Osteoblast (primary cell): ENCODE measurements around the gene EPHA4. TPM values are rescaled to one million over a fixed set of nuclear protein-coding genes. Genes with fewer than 3 reads are reported as not detected.

ENCODE experiments used
- DNase-seq: peaks from one replicate; pipeline ENCODE4 v3.0.0; 2011; ENCODE audit warnings: low spot score, mixed read lengths; ENCODE audit not compliant: insufficient read length; ENCODE audit errors: missing footprints
- H2AFZ ChIP-seq: 2 replicates; pipeline ENCODE4 v1.6.0; 2011; ENCODE audit warnings: mild to moderate bottlenecking, low read length
- H3K27ac ChIP-seq: 2 replicates; pipeline ENCODE4 v1.5.1; 2011; ENCODE audit warnings: mild to moderate bottlenecking, low read depth, low read length, moderate library complexity
- H3K27me3 ChIP-seq: 2 replicates; pipeline ENCODE4 v1.6.0; 2012; ENCODE audit warnings: mild to moderate bottlenecking, control low read depth, inconsistent platforms, low read length, moderate library complexity; ENCODE audit not compliant: insufficient read depth
- H3K36me3 ChIP-seq: 2 replicates; pipeline ENCODE4 v1.5.1; 2011; ENCODE audit warnings: mild to moderate bottlenecking, low read length, control low read depth, moderate library complexity; ENCODE audit not compliant: insufficient read depth
- H3K4me1 ChIP-seq: 2 replicates; pipeline ENCODE4 v1.5.1; 2011; ENCODE audit warnings: mild to moderate bottlenecking, low read length, control low read depth, moderate library complexity; ENCODE audit not compliant: insufficient read depth
- H3K4me2 ChIP-seq: 2 replicates; pipeline ENCODE4 v1.6.0; 2011; ENCODE audit warnings: mild to moderate bottlenecking, low read length; ENCODE audit not compliant: insufficient read depth
- H3K4me3 ChIP-seq: fragments of 200-600 bp; sonication (generic); 3 replicates; pipeline ENCODE4 v1.5.1; 2012; ENCODE audit warnings: mild to moderate bottlenecking, low read length, inconsistent platforms; ENCODE audit not compliant: insufficient read depth
- H3K79me2 ChIP-seq: 2 replicates; pipeline ENCODE4 v1.6.0; 2012; ENCODE audit warnings: mild to moderate bottlenecking, low read length, control low read depth, inconsistent platforms; ENCODE audit not compliant: insufficient read depth
- H3K9me3 ChIP-seq: 2 replicates; pipeline ENCODE4 v1.5.1; 2011; ENCODE audit warnings: low read depth, low read length, control low read depth
- H4K20me1 ChIP-seq: 2 replicates; pipeline ENCODE4 v1.6.0; 2012; ENCODE audit warnings: mild to moderate bottlenecking, low read length, control low read depth; ENCODE audit not compliant: insufficient read depth
- total RNA-seq: library from RNA; depleted of rRNA; stranded (reverse); fragments of >200 nt; gene quantifications from 2 replicates; pipeline ENCODE4 v1.2.3, GENCODE V29; 2012
- TF ChIP-seq, protein P1 (sequence below): IDR thresholded peaks from 2 replicates; pipeline ENCODE4 v1.5.1; 2011; ENCODE audit warnings: mild to moderate bottlenecking, low read depth, low read length, moderate library complexity; ENCODE audit errors: extremely low read depth

EPHA4 gene
- total RNA-seq, 1 donor, result 15.9 TPM

- TF ChIP-seq, protein P1, sequence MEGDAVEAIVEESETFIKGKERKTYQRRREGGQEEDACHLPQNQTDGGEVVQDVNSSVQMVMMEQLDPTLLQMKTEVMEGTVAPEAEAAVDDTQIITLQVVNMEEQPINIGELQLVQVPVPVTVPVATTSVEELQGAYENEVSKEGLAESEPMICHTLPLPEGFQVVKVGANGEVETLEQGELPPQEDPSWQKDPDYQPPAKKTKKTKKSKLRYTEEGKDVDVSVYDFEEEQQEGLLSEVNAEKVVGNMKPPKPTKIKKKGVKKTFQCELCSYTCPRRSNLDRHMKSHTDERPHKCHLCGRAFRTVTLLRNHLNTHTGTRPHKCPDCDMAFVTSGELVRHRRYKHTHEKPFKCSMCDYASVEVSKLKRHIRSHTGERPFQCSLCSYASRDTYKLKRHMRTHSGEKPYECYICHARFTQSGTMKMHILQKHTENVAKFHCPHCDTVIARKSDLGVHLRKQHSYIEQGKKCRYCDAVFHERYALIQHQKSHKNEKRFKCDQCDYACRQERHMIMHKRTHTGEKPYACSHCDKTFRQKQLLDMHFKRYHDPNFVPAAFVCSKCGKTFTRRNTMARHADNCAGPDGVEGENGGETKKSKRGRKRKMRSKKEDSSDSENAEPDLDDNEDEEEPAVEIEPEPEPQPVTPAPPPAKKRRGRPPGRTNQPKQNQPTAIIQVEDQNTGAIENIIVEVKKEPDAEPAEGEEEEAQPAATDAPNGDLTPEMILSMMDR, result no peak
- H4K20me1 ChIP-seq, result no peaks in the 10 kb centered on the region
- H3K27ac ChIP-seq, result no peak overlapping the region
- no peak overlapping the region for H3K4me2 ChIP-seq
- no peaks in the 10 kb centered on the region for H3K79me2 ChIP-seq
- H3K4me1 ChIP-seq, result no peaks in the 10 kb centered on the region
- no peaks in the 10 kb centered on the region for H3K27me3 ChIP-seq
- H2AFZ ChIP-seq, result no peak overlapping the region
- H3K9me3 ChIP-seq, result no peaks in the 10 kb centered on the region
- no peak for DNase-seq
- H3K4me3 ChIP-seq, result no peak overlapping the region
- H3K36me3 ChIP-seq, result no peaks in the 10 kb centered on the region
These were observed 148.8 kb downstream of the EPHA4 start for GRCh38 chr2:221423210-221423804.

- no peak for DNase-seq
- no peaks in the 10 kb centered on the region for H3K9me3 ChIP-seq
- no peaks in the 10 kb centered on the region for H3K4me1 ChIP-seq
- H3K27ac ChIP-seq, result no peak overlapping the region
- H3K79me2 ChIP-seq, result no peaks in the 10 kb centered on the region
- H2AFZ ChIP-seq, result no peak overlapping the region
- H3K4me2 ChIP-seq, result no peak overlapping the region
- H3K36me3 ChIP-seq, result no peaks in the 10 kb centered on the region
- H3K27me3 ChIP-seq, result no peaks in the 10 kb centered on the region
- H4K20me1 ChIP-seq, result no peaks in the 10 kb centered on the region
- H3K4me3 ChIP-seq, result no peak overlapping the region
- TF ChIP-seq, protein P1, result no peak
These were observed 149.4 kb downstream of the EPHA4 start for GRCh38 chr2:221422516-221423209.

- Histone ChIP-seq H3K27ac (no peak overlapping the region), H3K9me3 (no peaks in the 10 kb centered on the region), H3K27me3 (no peaks in the 10 kb centered on the region), H4K20me1 (no peaks in the 10 kb centered on the region), H3K79me2 (no peaks in the 10 kb centered on the region), H3K4me3 (no peak overlapping the region), H3K36me3 (no peaks in the 10 kb centered on the region), H2AFZ (no peak overlapping the region), H3K4me2 (no peak overlapping the region), H3K4me1 (no peaks in the 10 kb centered on the region)
- TF ChIP-seq, protein P1, result no peak
- no peak for DNase-seq
These were observed 151.9 kb downstream of the EPHA4 start for GRCh38 chr2:221420245-221420644.

GRCh38 chr2:221415789-221416188, 156.3 kb downstream of the EPHA4 start:
- Histone ChIP-seq H3K27ac (no peak overlapping the region), H3K27me3 (no peaks in the 10 kb centered on the region), H3K36me3 (no peaks in the 10 kb centered on the region), H3K4me1 (no peaks in the 10 kb centered on the region), H3K4me3 (no peak overlapping the region), H3K4me2 (no peak overlapping the region), H3K9me3 (no peaks in the 10 kb centered on the region), H2AFZ (no peak overlapping the region), H3K79me2 (no peaks in the 10 kb centered on the region), H4K20me1 (no peaks in the 10 kb centered on the region)
- no peak for DNase-seq
- TF ChIP-seq, protein P1, result no peak
